ENCODE measurements around the gene CUX1.

GRCh38 chr7:101970801-101971200 lies 153.4 kb downstream of the CUX1 start:
- no peak for TF ChIP-seq CTCF (IDR thresholded peaks at IDR 0.05)
- TF ChIP-seq POLR2A (IDR thresholded peaks at IDR 0.05) = no peak

Data from body of pancreas (tissue), 4 donors.